Measurements from ENCODE around the gene IZUMO4. TPM values are rescaled to one million over a fixed set of nuclear protein-coding genes. Genes with fewer than 3 reads are reported as not detected.
"Not testable (repeated sequence)": the region's sequence is repeated elsewhere in the genome, so short reads cannot be mapped to it uniquely, and the experiment has no call there.

Gene IZUMO4
- total and polyA plus RNA-seq, 7 experiments from 2014 or later = 0.73 to 26.8 (median 15.4) TPM

GRCh38 chr19:2086695-2087620 lies 9.8 kb upstream of the IZUMO4 start:
- peak overlapping the region; percentile 82 to 96 (median 94) for H3K27ac Mint-ChIP-seq
- H3K4me3 Mint-ChIP-seq = peak overlapping the region; percentile 65 to 97 (median 82)
- intact Hi-C loops (cut with micrococcal nuclease); H3K27me3 ChIP-seq (ENCODE audit: control insufficient read depth in 2 of 2, insufficient read depth in 2 of 2, low read length in 2 of 2); H3K27me3 Mint-ChIP-seq; H3K9me3 ChIP-seq (ENCODE audit: control insufficient read depth in 2 of 3, low read length in 3 of 3); H3K4me3 ChIP-seq (ENCODE audit: low read length); H3K9me3 Mint-ChIP-seq; H3K36me3 ChIP-seq (ENCODE audit: control insufficient read depth in 2 of 3, insufficient read depth in 3 of 3, low read length in 3 of 3); ATAC-seq; DNase-seq: not testable (repeated sequence)
- peaks cover 50 to 74% (median 68%) of the 10 kb centered on the region in 7 donors for H3K4me1 Mint-ChIP-seq
- peak overlapping the region; percentile 69 for H3K27ac ChIP-seq (ENCODE audit: low read depth, low read length)
- peaks cover 4 to 53% (median 7%) of the 10 kb centered on the region in 5 donors for H3K36me3 Mint-ChIP-seq
- ChIA-PET POLR2A (interaction anchor here (0.6 to 6.1 kb wide), 11 partner anchors 7 to 155 kb away, joined by 3 to 125 read pairs (median 3); partner anchors contain the start of gene MOB3A), CTCF (interaction anchor here (1.3 to 2.0 kb wide), 2 partner anchors 8 to 17 kb away, joined by 4 to 5 read pairs; no protein-coding TSS in a partner anchor)
- peaks cover 61 to 65% of the 10 kb centered on the region in 2 donors for H3K4me1 ChIP-seq (ENCODE audit: control insufficient read depth in 2 of 2, insufficient read depth in 2 of 2, low read length in 2 of 2)

DNA sequence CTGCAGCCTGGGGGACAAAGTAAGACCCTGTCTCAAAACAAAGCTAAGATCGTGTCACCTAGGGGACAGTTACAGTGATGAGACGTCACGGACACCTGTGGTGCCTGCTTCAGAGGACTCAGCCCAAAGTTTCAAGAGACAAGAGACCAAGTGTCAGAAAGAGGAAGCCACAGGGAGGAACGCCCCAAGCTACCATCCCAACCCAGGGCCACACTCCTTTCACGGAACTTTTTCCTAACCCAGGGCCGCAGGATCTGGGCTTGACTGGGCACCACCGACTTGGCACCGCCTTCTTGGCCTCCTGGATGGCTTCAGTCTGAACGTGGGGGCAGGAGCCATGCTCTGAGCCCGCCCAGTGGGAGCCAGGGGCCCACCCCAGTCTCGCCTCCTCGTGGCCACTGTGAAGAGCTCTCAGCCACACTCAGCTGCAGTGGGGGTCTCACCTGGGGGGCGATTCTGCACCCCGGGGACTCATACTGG lies 9.1 kb upstream of the IZUMO4 start:
- Mint-ChIP-seq H3K36me3 (peaks cover 4 to 51% (median 7%) of the 10 kb centered on the region in 5 donors), H3K4me1 (peaks cover 48 to 75% (median 65%) of the 10 kb centered on the region in 7 donors), H3K9me3 (peaks cover 0 to 5% (median 0%) of the 10 kb centered on the region in 11 donors), H3K27ac (peak overlapping the region; percentile 82 to 96 (median 94)), H3K27me3 (peaks cover 0 to 2% (median 0%) of the 10 kb centered on the region in 5 donors), H3K4me3 (peak overlapping the region; percentile 65 to 97 (median 82))
- Histone ChIP-seq H3K27me3 (ENCODE audit: control insufficient read depth in 2 of 2, insufficient read depth in 2 of 2, low read length in 2 of 2) (no peaks in the 10 kb centered on the region), H3K27ac (ENCODE audit: low read depth, low read length) (peak overlapping the region; percentile 69), H3K9me3 (ENCODE audit: control insufficient read depth in 2 of 3, low read length in 3 of 3) (no peaks in the 10 kb centered on the region), H3K4me1 (ENCODE audit: control insufficient read depth in 2 of 2, insufficient read depth in 2 of 2, low read length in 2 of 2) (peaks cover 54 to 58% of the 10 kb centered on the region in 2 donors), H3K36me3 (ENCODE audit: control insufficient read depth in 2 of 3, insufficient read depth in 3 of 3, low read length in 3 of 3) (peaks cover 0 to 8% (median 0%) of the 10 kb centered on the region in 3 experiments), H3K4me3 (ENCODE audit: low read length) (no peak overlapping the region)
- DNase-seq (peak in 2 of 9 donors; percentile 29 to 36), ATAC-seq (peak; percentile 21)
- ChIA-PET POLR2A (interaction anchor here (0.6 to 6.1 kb wide), 11 partner anchors 6 to 70 kb away, joined by 3 to 125 read pairs (median 4); partner anchors contain the start of genes AP3D1 and MOB3A), CTCF (interaction anchor here (1.3 to 2.0 kb wide), 2 partner anchors 7 to 18 kb away, joined by 4 to 5 read pairs; no protein-coding TSS in a partner anchor)
- intact Hi-C loops (cut with micrococcal nuclease) = no loop called here

- POLR2A ChIA-PET = interaction anchor here (1.4 to 2.0 kb wide), 3 partner anchors 8 to 32 kb away, joined by 3 to 5 read pairs (median 5); no protein-coding TSS in a partner anchor
- H3K9me3 ChIP-seq (ENCODE audit: control insufficient read depth in 2 of 3, low read length in 3 of 3) = no peaks in the 10 kb centered on the region
- H3K27ac ChIP-seq (ENCODE audit: low read depth, low read length) = peak overlapping the region; percentile 45
- Mint-ChIP-seq H3K27me3 (peaks cover 0 to 2% (median 0%) of the 10 kb centered on the region in 5 donors), H3K27ac (peak overlapping the region; percentile 82 to 95 (median 94)), H3K4me3 (peak overlapping the region in 9 of 10 donors; percentile 45 to 96 (median 75)), H3K4me1 (peaks cover 46 to 81% (median 71%) of the 10 kb centered on the region in 7 donors), H3K9me3 (peaks cover 0 to 5% (median 0%) of the 10 kb centered on the region in 11 donors), H3K36me3 (peaks cover 0 to 47% (median 4%) of the 10 kb centered on the region in 5 donors)
- H3K4me3 ChIP-seq (ENCODE audit: low read length) = no peak overlapping the region
- intact Hi-C loops (cut with micrococcal nuclease) = no loop called here
- ATAC-seq = no peak
- H3K27me3 ChIP-seq (ENCODE audit: control insufficient read depth in 2 of 2, insufficient read depth in 2 of 2, low read length in 2 of 2) = no peaks in the 10 kb centered on the region
- CTCF ChIA-PET = interaction anchor here (0.7 kb wide), 1 partner anchor 35 kb away, joined by 4 read pairs; no protein-coding TSS in a partner anchor
- peaks cover 0 to 4% (median 4%) of the 10 kb centered on the region in 3 experiments for H3K36me3 ChIP-seq (ENCODE audit: control insufficient read depth in 2 of 3, insufficient read depth in 3 of 3, low read length in 3 of 3)
- DNase-seq = no peak
- H3K4me1 ChIP-seq (ENCODE audit: control insufficient read depth in 2 of 2, insufficient read depth in 2 of 2, low read length in 2 of 2) = peaks cover 53 to 61% of the 10 kb centered on the region in 2 donors
Observed at GRCh38 chr19:2089001-2089711, 7.6 kb upstream of the IZUMO4 start.

GRCh38 chr19:2089727-2090053 lies 7.0 kb upstream of the IZUMO4 start:
- Histone ChIP-seq H3K27ac (ENCODE audit: low read depth, low read length) (peak overlapping the region; percentile 45), H3K36me3 (ENCODE audit: control insufficient read depth in 2 of 3, insufficient read depth in 3 of 3, low read length in 3 of 3) (peaks cover 0 to 4% (median 4%) of the 10 kb centered on the region in 3 experiments), H3K4me3 (ENCODE audit: low read length) (no peak overlapping the region), H3K4me1 (ENCODE audit: control insufficient read depth in 2 of 2, insufficient read depth in 2 of 2, low read length in 2 of 2) (peaks cover 55 to 61% of the 10 kb centered on the region in 2 donors), H3K9me3 (ENCODE audit: control insufficient read depth in 2 of 3, low read length in 3 of 3) (no peaks in the 10 kb centered on the region), H3K27me3 (ENCODE audit: control insufficient read depth in 2 of 2, insufficient read depth in 2 of 2, low read length in 2 of 2) (no peaks in the 10 kb centered on the region)
- peaks cover 0 to 5% (median 0%) of the 10 kb centered on the region in 11 donors for H3K9me3 Mint-ChIP-seq
- H3K4me1 Mint-ChIP-seq = peaks cover 51 to 85% (median 76%) of the 10 kb centered on the region in 7 donors
- intact Hi-C loops (cut with micrococcal nuclease) = no loop called here
- no peak for ATAC-seq
- ChIA-PET POLR2A (interaction anchor here (1.4 to 2.0 kb wide), 3 partner anchors 9 to 33 kb away, joined by 3 to 5 read pairs (median 5); no protein-coding TSS in a partner anchor), CTCF (interaction anchor here (0.7 kb wide), 1 partner anchor 36 kb away, joined by 4 read pairs; no protein-coding TSS in a partner anchor)
- H3K4me3 Mint-ChIP-seq = peak overlapping the region; percentile 58 to 96 (median 75)
- no peak for DNase-seq
- peaks cover 0 to 50% (median 4%) of the 10 kb centered on the region in 5 donors for H3K36me3 Mint-ChIP-seq
- peak overlapping the region; percentile 82 to 95 (median 94) for H3K27ac Mint-ChIP-seq
- peaks cover 0 to 2% (median 0%) of the 10 kb centered on the region in 5 donors for H3K27me3 Mint-ChIP-seq

DNA sequence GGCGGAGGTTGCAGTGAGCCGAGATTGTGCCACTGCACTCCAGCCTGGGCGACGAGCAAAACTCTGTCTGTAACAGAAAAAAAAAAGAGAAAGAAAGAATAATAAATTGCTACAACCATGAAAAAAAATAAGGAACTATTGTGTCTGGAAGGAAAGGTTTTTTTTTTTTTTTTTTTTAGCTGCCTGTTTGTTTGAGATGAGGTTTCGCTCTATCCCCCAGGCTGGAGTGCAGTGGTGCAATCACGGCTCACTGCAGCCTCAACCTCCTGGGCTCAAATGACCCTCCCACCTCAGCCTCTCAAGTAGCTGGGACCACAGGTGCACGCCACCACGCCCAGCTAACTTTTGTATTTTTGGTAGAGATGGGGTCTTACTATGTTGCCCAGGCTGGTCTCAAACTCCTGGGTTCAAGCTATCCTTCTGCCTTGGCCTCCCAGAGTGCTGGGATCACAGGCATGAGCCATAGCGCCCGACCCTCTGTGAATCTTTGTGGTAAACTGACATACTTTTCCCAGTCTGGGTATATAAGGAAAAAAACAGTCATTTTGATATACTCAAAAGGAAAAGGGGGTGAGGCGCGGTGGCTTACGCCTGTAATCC lies 4.7 kb upstream of the IZUMO4 start:
- peak overlapping the region in 5 of 10 donors; percentile 8 to 96 (median 47) for H3K4me3 Mint-ChIP-seq
- POLR2A ChIA-PET = interaction anchor here (0.6 to 5.0 kb wide), 10 partner anchors 7 to 1017 kb away, joined by 3 to 125 read pairs (median 4); no protein-coding TSS in a partner anchor
- H3K9me3 ChIP-seq (ENCODE audit: control insufficient read depth in 2 of 3, low read length in 3 of 3); H3K27ac ChIP-seq (ENCODE audit: low read depth, low read length); H3K27me3 Mint-ChIP-seq; H3K9me3 Mint-ChIP-seq; H3K36me3 ChIP-seq (ENCODE audit: control insufficient read depth in 2 of 3, insufficient read depth in 3 of 3, low read length in 3 of 3); DNase-seq; intact Hi-C loops (cut with micrococcal nuclease); H3K4me3 ChIP-seq (ENCODE audit: low read length); H3K27me3 ChIP-seq (ENCODE audit: control insufficient read depth in 2 of 2, insufficient read depth in 2 of 2, low read length in 2 of 2); ATAC-seq: not testable (repeated sequence)
- peaks cover 45 to 48% of the 10 kb centered on the region in 2 donors for H3K4me1 ChIP-seq (ENCODE audit: control insufficient read depth in 2 of 2, insufficient read depth in 2 of 2, low read length in 2 of 2)
- H3K27ac Mint-ChIP-seq = peak overlapping the region in 6 of 9 donors; percentile 4 to 80 (median 46)
- CTCF ChIA-PET = interaction anchor here (0.6 to 1.8 kb wide), 4 partner anchors 8 to 69 kb away, joined by 3 to 11 read pairs (median 6); no protein-coding TSS in a partner anchor
- H3K4me1 Mint-ChIP-seq = peaks cover 45 to 75% (median 61%) of the 10 kb centered on the region in 7 donors
- H3K36me3 Mint-ChIP-seq = peaks cover 0 to 44% (median 0%) of the 10 kb centered on the region in 5 donors

All from naive thymus-derived CD4-positive, alpha-beta T cell (primary cell).